ENCODE measurements around the gene EEF1A2. TPM values are rescaled to one million over a fixed set of nuclear protein-coding genes. Genes with fewer than 3 reads are reported as not detected.

The EEF1A2 gene
- polyA plus RNA-seq (ENCODE audit: insufficient read length in 12 of 12): 1,000 to 10,000 TPM in 1 of 12 donors, 100 to 1,000 TPM in 11; 241 to 1,389 (median 612) TPM
- long read RNA-seq, donor 1, transcript EEF1A2-201 (8 exons, 2,014 nt): major isoform, 11 of 1,517 reads
- long read RNA-seq, donor 1, partial matches to known transcripts: 1,468 of 1,517 reads
- long read RNA-seq, donor 1, other reads (novel, unspliced or antisense): 36 of 1,517 reads
- long read RNA-seq, donor 2, transcript EEF1A2-201 (8 exons, 2,014 nt): major isoform, 158 of 507 reads
- long read RNA-seq, donor 2, partial matches to known transcripts: 346 of 507 reads
- long read RNA-seq, donor 2, other reads (novel, unspliced or antisense): 0 of 507 reads
- long read RNA-seq, donor 3, transcript EEF1A2-201 (8 exons, 2,014 nt): major isoform, 47 of 202 reads
- long read RNA-seq, donor 3, partial matches to known transcripts: 153 of 202 reads
- long read RNA-seq, donor 3, other reads (novel, unspliced or antisense): 0 of 202 reads
- long read RNA-seq, donor 4, transcript EEF1A2-201 (8 exons, 2,014 nt): major isoform, 51 of 635 reads
- long read RNA-seq, donor 4, partial matches to known transcripts: 565 of 635 reads
- long read RNA-seq, donor 4, other reads (novel, unspliced or antisense): 18 of 635 reads
- long read RNA-seq, donor 5, transcript EEF1A2-201 (8 exons, 2,014 nt): major isoform, 314 of 1,705 reads
- long read RNA-seq, donor 5, partial matches to known transcripts: 1,348 of 1,705 reads
- long read RNA-seq, donor 5, other reads (novel, unspliced or antisense): 38 of 1,705 reads
- long read RNA-seq, donor 6, transcript EEF1A2-201 (8 exons, 2,014 nt): major isoform, 58 of 522 reads
- long read RNA-seq, donor 6, partial matches to known transcripts: 452 of 522 reads
- long read RNA-seq, donor 6, other reads (novel, unspliced or antisense): 8 of 522 reads
- long read RNA-seq, donor 7, transcript EEF1A2-201 (8 exons, 2,014 nt): major isoform, 39 of 469 reads
- long read RNA-seq, donor 7, partial matches to known transcripts: 422 of 469 reads
- long read RNA-seq, donor 7, other reads (novel, unspliced or antisense): 7 of 469 reads
- long read RNA-seq, donor 8, transcript EEF1A2-201 (8 exons, 2,014 nt): major isoform, 257 of 1,785 reads
- long read RNA-seq, donor 8, partial matches to known transcripts: 1,475 of 1,785 reads
- long read RNA-seq, donor 8, other reads (novel, unspliced or antisense): 50 of 1,785 reads
- long read RNA-seq, donor 9, transcript EEF1A2-201 (8 exons, 2,014 nt): major isoform, 49 of 745 reads
- long read RNA-seq, donor 9, partial matches to known transcripts: 678 of 745 reads
- long read RNA-seq, donor 9, other reads (novel, unspliced or antisense): 12 of 745 reads
- long read RNA-seq, donor 10, transcript EEF1A2-204 (2 exons, 509 nt): minor isoform, 8 of 570 reads
- long read RNA-seq, donor 10, transcript EEF1A2-201 (8 exons, 2,014 nt): major isoform, 245 of 570 reads
- long read RNA-seq, donor 10, partial matches to known transcripts: 310 of 570 reads
- long read RNA-seq, donor 10, other reads (novel, unspliced or antisense): 5 of 570 reads
- long read RNA-seq, donor 11, transcript EEF1A2-201 (8 exons, 2,014 nt): major isoform, 68 of 222 reads
- long read RNA-seq, donor 11, partial matches to known transcripts: 150 of 222 reads
- long read RNA-seq, donor 11, other reads (novel, unspliced or antisense): 0 of 222 reads

- DNase-seq: no peak
These were observed at the start of gene EEF1A2 for GRCh38 chr20:63498960-63499337. Gene EEF1A2 (minus strand): TSS chr20:63499083. CDS start chr20:63497763, 1,320 bp downstream.

- DNase-seq: no peak
These were observed 49.7 kb upstream of the EEF1A2 start for GRCh38 chr20:63548542-63548941.

- no peak for DNase-seq
These were observed 49.0 kb upstream of the EEF1A2 start, which contains the start of gene SRMS for GRCh38 chr20:63547725-63548480. Gene SRMS (minus strand): TSS chr20:63547749. CDS start chr20:63547463, 286 bp downstream.

DNA sequence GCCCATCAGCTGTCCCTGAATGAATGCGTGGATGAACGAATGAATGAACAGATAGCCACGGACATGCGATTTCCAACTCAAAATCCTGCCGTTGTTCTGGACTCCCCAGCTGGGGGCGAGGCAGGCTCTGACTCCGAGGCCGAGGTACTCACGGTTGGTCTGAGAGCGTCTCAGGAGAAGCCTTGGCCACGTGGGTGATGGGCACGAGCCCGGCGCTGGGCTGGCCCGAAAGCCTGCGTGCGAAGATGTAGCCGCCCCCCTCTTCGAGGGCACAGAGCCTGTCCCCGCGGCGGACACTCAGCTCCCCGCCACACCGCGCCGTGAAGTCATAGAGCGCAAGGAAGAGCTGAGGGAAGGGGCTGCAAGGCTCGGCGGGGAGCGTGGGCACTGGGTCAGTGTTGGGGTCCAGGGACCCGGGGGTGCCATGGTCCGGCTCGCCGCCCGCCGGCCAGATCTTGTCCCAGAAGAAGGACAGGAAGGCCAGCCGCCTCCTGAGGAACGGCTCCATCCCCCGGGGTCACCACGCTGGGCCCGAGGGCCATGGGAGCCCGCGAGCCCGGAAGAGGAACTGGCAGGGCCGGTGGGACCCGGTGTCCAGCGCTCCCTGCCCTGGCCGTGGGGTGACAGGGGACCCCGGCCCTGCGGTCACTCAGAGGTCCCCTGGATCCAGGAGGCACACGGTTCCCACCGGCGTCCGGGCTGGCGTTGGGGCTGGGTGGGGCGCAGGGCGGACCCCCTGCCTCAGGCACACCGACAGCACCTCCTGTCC is 48.3 kb upstream of the EEF1A2 start:
- no peak for DNase-seq

- DNase-seq: no peak
These were observed 47.5 kb upstream of the EEF1A2 start for GRCh38 chr20:63546256-63546955.

- DNase-seq: no peak
These were observed 46.9 kb upstream of the EEF1A2 start for GRCh38 chr20:63545814-63546213.

DNA sequence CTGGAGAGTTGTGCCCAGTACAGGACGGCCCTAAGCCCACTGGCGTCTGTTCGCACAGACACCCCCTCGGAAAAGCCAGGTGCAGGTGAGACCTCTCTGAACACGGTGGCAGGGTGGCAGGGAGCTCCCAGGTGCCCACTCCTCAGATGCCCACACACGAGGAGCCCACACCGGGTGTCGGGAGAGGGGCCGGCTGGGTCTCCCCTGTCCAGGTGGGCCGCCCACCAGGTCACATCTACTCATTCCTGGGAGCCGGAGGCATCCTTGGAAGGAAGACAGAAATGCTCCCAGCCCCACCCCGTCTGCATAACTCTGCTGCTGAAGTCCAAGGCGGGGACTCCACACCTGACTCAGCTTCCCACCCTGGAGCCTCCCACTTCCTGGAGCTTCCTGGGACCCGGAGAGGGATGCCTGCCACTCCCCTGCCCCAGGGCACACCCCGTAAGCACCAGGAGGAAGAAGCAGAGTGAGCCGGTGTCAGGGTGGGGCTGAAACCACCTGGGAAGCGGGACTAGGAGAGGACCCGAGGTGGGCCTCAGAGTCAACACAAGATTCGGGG is 46.2 kb upstream of the EEF1A2 start:
- no peak for DNase-seq

DNA sequence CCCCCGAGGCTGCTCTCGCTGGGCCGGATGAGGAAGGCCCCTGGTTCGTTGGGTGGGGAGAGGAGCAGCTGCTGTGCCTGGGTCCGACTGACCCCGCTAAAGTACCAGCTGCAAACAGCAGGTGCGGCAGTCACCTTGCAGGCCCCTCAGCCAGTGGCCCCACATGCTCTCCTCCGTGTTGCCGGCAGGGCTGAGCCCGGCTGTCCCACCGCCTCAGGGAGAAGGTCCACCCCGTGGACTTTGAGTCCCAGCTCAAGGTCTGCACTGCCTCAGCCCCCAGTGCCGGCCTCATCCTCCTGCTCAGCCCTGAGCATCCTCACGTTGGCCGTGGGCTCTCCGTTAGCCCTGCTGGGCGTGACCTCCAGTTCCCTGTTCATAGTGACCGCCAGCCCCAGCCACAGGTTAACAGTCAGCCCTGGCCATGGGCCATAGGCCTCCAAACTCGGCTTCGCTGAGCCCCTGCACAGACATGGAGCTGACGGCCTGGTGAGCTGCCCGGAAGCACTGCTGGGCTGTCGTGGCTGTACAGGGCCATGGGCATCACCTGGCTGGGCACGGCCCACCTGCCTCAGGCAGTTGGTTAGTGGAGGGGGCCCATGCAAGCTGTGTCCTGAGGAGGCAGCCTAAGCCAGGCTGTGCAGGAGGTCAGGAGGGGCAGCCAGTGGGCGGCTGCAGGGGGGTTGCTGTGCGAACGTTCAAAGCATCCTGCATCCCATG is 45.5 kb upstream of the EEF1A2 start:
- DNase-seq: no peak

- no peak for DNase-seq
These were observed 44.9 kb upstream of the EEF1A2 start for GRCh38 chr20:63543733-63544132.

DNA sequence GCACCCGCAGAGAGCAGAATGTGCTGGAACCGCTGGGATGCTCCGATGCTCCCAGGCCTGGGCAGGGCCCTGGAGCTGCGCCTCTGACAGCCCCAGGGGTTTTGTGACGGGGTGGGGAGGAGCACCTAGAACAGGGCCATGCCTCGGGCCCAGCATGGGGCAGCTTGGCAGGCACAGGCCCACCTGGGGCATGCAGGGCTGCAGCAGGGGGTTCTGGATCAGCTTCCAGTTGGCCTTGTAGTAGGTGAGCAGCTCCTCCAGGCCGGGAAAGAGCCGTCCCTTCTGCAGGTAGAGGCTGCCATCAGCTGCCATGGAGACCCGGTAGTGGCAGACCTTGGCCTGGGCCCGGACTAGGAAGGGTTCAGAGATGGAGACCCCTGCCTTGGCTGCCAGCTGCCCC is 44.2 kb upstream of the EEF1A2 start:
- no peak for DNase-seq

- DNase-seq: no peak
These were observed 43.8 kb upstream of the EEF1A2 start for GRCh38 chr20:63542696-63543095.

DNA sequence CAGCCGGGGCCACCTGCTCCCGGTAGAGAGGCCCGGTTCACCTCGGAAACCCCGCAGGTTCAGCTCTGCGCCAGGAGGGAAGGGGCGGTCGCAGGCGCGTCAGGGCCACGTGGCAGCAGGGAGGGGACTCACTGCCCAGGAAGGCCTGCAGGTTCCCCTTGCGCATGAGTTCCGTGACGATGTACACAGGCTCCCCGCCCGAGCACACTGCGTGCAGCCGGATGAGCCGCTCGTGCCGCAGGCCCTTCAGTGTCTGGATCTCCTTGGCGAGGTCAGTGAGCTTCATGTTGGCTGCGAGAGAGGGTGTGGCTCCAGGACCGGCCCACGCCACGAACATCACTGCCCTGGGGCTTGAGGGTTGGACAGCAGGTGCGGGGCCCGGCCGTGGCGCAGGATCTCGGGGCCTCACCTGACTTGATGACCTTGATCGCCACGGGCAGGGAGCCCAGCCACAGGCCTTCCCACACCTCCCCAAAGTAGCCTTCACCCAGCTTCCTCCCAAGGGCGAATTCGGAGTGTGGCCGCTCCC is 43.2 kb upstream of the EEF1A2 start:
- DNase-seq: no peak

DNA sequence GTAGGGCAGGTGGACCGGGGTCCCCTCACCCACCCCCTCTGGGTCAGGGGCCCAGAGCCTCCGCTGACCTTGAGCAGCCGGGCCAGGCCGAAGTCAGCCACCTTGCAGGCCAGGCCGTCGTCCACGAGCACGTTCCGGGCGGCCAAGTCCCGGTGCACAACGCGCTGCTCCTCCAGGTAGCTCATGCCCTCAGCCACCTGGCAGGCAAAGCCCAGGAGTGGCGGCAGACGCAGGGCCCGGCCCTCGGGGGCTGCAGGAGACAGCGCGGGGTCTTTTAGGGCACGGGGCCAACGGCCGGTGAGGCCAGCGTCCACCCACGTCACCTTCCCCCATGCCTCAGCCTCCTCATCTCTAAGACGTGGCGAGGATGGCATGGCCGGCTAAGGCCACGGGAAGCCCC is 42.5 kb upstream of the EEF1A2 start:
- DNase-seq: no peak

GRCh38 chr20:63540417-63541186 is 41.7 kb upstream of the EEF1A2 start:
- DNase-seq: no peak

GRCh38 chr20:63539441-63540370 is 40.8 kb upstream of the EEF1A2 start:
- DNase-seq: no peak

GRCh38 chr20:63539092-63539430 is 40.2 kb upstream of the EEF1A2 start:
- DNase-seq: no peak
